GM06990 (cell line): ENCODE measurements around the gene EML6.

ENCODE experiments used
- DNase-seq: peaks from one replicate; pipeline ENCODE4 v3.0.0-alpha.2; 2011; ENCODE audit not compliant: insufficient read length; ENCODE audit errors: extremely low read depth
- H3K27me3 ChIP-seq: replicated peaks from 2 replicates; pipeline ENCODE4 v1.6.0; 2011; ENCODE audit warnings: low read length; ENCODE audit not compliant: control insufficient read depth, insufficient read depth
- H3K36me3 ChIP-seq: 2 replicates; pipeline ENCODE4 v1.5.1; 2011; ENCODE audit warnings: low read length; ENCODE audit not compliant: control insufficient read depth, insufficient read depth
- H3K4me3 ChIP-seq: replicated peaks from 2 replicates; pipeline ENCODE4 v1.5.1; 2011; ENCODE audit warnings: low read depth, mild to moderate bottlenecking, control low read depth, low read length
- CTCF ChIP-seq: IDR thresholded peaks from 2 replicates; pipeline ENCODE4 v1.5.1; 2011; ENCODE audit warnings: low read length, control low read depth, mild to moderate bottlenecking, inconsistent platforms; ENCODE audit not compliant: insufficient read depth, poor library complexity, severe bottlenecking

The EML6 gene

GRCh38 chr2:54830546-54830945 lies 107.1 kb downstream of the EML6 start:
- Histone ChIP-seq H3K4me3 (no peak overlapping the region), H3K27me3 (no peaks in the 10 kb centered on the region; the same call in 1 of the 2 replicates), H3K36me3 (no peaks in the 10 kb centered on the region)
- no peak for TF ChIP-seq CTCF
- DNase-seq = no peak

- Histone ChIP-seq H3K4me3 (no peak overlapping the region), H3K36me3 (no peaks in the 10 kb centered on the region), H3K27me3 (no peaks in the 10 kb centered on the region; the same call in 1 of the 2 replicates)
- TF ChIP-seq CTCF = no peak
- no peak for DNase-seq
Observed at GRCh38 chr2:54831480-54831879, 108.0 kb downstream of the EML6 start.

- Histone ChIP-seq H3K36me3 (no peaks in the 10 kb centered on the region), H3K27me3 (no peaks in the 10 kb centered on the region), H3K4me3 (no peak overlapping the region)
- DNase-seq = no peak
- no peak for TF ChIP-seq CTCF
Observed at GRCh38 chr2:54834721-54835120, 111.3 kb downstream of the EML6 start.

GRCh38 chr2:54836477-54836876 lies 113.0 kb downstream of the EML6 start:
- TF ChIP-seq CTCF = no peak

GRCh38 chr2:54838585-54839035 lies 115.1 kb downstream of the EML6 start:
- Histone ChIP-seq H3K27me3 (no peaks in the 10 kb centered on the region), H3K4me3 (no peak overlapping the region), H3K36me3 (no peaks in the 10 kb centered on the region)
- DNase-seq = peak; percentile 8
- peak; percentile 93 for TF ChIP-seq CTCF

More at GRCh38 chr2:54836477-54836876, 113.0 kb downstream of the EML6 start:
- Histone ChIP-seq H3K36me3 (no peaks in the 10 kb centered on the region), H3K27me3 (no peaks in the 10 kb centered on the region), H3K4me3 (no peak overlapping the region)
- no peak for DNase-seq

GRCh38 chr2:54839461-54840255 lies 116.2 kb downstream of the EML6 start:
- no peak for DNase-seq
- no peak overlapping the region for H3K4me3 ChIP-seq
- no peak for TF ChIP-seq CTCF
- no peaks in the 10 kb centered on the region for H3K27me3 ChIP-seq
- H3K36me3 ChIP-seq = no peaks in the 10 kb centered on the region
